Mesendoderm (in vitro differentiated cells): ENCODE results near the gene TSPEAR.
"Not testable (repeated sequence)": the region's sequence is repeated elsewhere in the genome, so short reads cannot be mapped to it uniquely, and the experiment has no call there.

Experiments
- DNase-seq: peaks from one replicate; pipeline ENCODE4 v3.0.0; 2013
- H2AK5ac ChIP-seq: 2 replicates; pipeline ENCODE4 v1.6.1; 2013; ENCODE audit warnings: low read length, inconsistent platforms
- H2BK120ac ChIP-seq: 2 replicates; pipeline ENCODE4 v1.6.1; 2013; ENCODE audit warnings: low read depth, mild to moderate bottlenecking, low read length, moderate library complexity, mixed read lengths
- H2BK15ac ChIP-seq: replicated peaks from 2 replicates; pipeline ENCODE4 v1.6.1; 2013; ENCODE audit warnings: low read depth, mild to moderate bottlenecking, moderate library complexity
- H2BK5ac ChIP-seq: 2 replicates; pipeline ENCODE4 v1.6.1; 2013; ENCODE audit warnings: low read length, inconsistent platforms
- H3K18ac ChIP-seq: 2 replicates; pipeline ENCODE4 v1.6.1; 2013; ENCODE audit warnings: mild to moderate bottlenecking, low read length, mixed read lengths
- H3K23ac ChIP-seq: one replicate; pipeline ENCODE4 v1.6.1; 2013; ENCODE audit warnings: low read length
- H3K27ac ChIP-seq: 2 replicates; pipeline ENCODE4 v1.5.1; 2013; ENCODE audit warnings: low read depth, mild to moderate bottlenecking, inconsistent platforms, low read length, moderate library complexity
- H3K27me3 ChIP-seq: 2 replicates; pipeline ENCODE4 v1.6.1; 2013; ENCODE audit warnings: low read length, control low read depth, mild to moderate bottlenecking, inconsistent platforms; ENCODE audit not compliant: insufficient read depth, poor library complexity
- H3K36me3 ChIP-seq: 2 replicates; pipeline ENCODE4 v1.6.1; 2013; ENCODE audit warnings: low read length, inconsistent platforms; ENCODE audit not compliant: control insufficient read depth, insufficient read depth
- H3K4ac ChIP-seq: one replicate; pipeline ENCODE4 v1.6.1; 2013; ENCODE audit warnings: low read depth, mild to moderate bottlenecking, low read length, moderate library complexity
- H3K4me1 ChIP-seq: 2 replicates; pipeline ENCODE4 v1.6.1; 2013; ENCODE audit warnings: low read depth, low read length, inconsistent platforms; ENCODE audit not compliant: control insufficient read depth
- H3K4me2 ChIP-seq: 2 replicates; pipeline ENCODE4 v1.6.1; 2013; ENCODE audit warnings: low read length
- H3K4me3 ChIP-seq: 2 replicates; pipeline ENCODE4 v1.5.1; 2013; ENCODE audit warnings: mild to moderate bottlenecking, low read length
- H3K56ac ChIP-seq: one replicate; pipeline ENCODE4 v1.6.1; 2013; ENCODE audit warnings: low read length
- H3K79me1 ChIP-seq: 2 replicates; pipeline ENCODE4 v1.6.1; 2013; ENCODE audit warnings: low read length, inconsistent platforms
- H3K79me2 ChIP-seq: 2 replicates; pipeline ENCODE4 v1.6.1; 2013; ENCODE audit warnings: mild to moderate bottlenecking, low read length; ENCODE audit not compliant: control insufficient read depth, insufficient read depth
- H3K9ac ChIP-seq: 2 replicates; pipeline ENCODE4 v1.6.1; 2013; ENCODE audit warnings: low read length, inconsistent platforms
- H4K5ac ChIP-seq: one replicate; pipeline ENCODE4 v1.6.1; 2013; ENCODE audit warnings: low read length
- H4K8ac ChIP-seq: one replicate; pipeline ENCODE4 v1.6.1; 2013; ENCODE audit warnings: low read depth, mild to moderate bottlenecking, control low read depth, low read length, moderate library complexity
- whole genome bisulfite sequencing: extraction: QIAGEN DNeasy Blood & Tissue Kit; methylation state at CpG from one replicate; pipeline ENCODE4 v1.1.7; 2013; ENCODE audit warnings: low lambda C conversion rate, missing lambda C conversion rate; ENCODE audit not compliant: insufficient coverage; ENCODE audit errors: extremely low coverage; 5-methylcytosine and 5-hydroxymethylcytosine counted together

Gene TSPEAR

DNA sequence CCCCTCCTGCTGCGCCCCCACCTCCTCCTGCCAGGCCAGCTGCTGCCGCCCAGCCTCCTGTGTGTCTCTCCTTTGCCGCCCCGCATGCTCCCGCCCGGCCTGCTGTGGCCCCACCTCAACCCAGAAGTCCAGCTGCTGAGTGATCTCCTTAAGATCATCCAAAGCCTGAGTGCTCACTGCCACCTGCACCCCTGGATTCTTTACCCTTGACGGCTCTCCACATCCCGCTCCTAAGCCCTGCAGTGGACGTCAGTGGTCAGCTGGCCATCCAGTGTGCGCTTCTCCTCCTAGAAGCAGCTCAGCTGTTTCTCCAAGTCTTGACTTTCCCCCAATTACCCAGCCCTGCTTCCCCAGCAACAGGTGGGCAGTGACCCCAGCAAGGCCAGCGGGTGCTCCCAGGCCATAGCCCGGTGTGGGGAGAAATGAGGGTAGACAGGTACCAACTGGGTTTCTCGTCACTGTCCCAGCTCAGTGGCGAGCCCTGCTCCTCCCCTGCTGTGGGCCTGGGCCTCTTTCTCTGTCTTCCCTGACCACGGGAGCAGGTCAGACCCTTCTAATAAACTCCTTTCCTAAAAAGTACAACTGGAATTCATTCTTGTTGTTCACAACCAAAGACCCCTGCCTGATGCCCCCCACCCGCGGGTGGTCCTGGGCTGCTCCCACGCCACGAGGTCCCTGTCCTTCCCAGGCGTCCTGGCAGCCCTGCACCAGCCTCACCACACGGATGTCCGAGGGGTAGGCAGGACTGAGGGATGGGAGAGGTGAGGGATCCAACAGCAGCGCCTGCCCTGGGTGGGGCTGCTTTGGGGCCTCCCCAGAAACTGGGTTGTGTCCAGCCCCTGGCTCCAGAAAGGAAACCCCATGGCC is 109.5 kb downstream of the TSPEAR start:
- WGBS, result no CpG with 5 or more reads among the region's 23 CpGs
- H2BK5ac ChIP-seq, result no peak overlapping the region
- H4K5ac ChIP-seq, result no peak overlapping the region
- no peak overlapping the region for H3K56ac ChIP-seq
- H2AK5ac ChIP-seq, result no peak overlapping the region
- no peak overlapping the region for H3K23ac ChIP-seq
- no peak overlapping the region for H3K4me2 ChIP-seq
- no peak overlapping the region for H3K9ac ChIP-seq
- no peak overlapping the region for H3K4me3 ChIP-seq
- H3K27me3 ChIP-seq, result no peaks in the 10 kb centered on the region
- no peak overlapping the region for H2BK120ac ChIP-seq
- no peak for DNase-seq
- no peaks in the 10 kb centered on the region for H3K4me1 ChIP-seq
- H3K36me3 ChIP-seq, result no peaks in the 10 kb centered on the region
- H3K4ac ChIP-seq, result no peak overlapping the region
- H3K79me2 ChIP-seq, result no peaks in the 10 kb centered on the region
- H4K8ac ChIP-seq, result no peak overlapping the region
- no peaks in the 10 kb centered on the region for H3K79me1 ChIP-seq
- H2BK15ac ChIP-seq, result no peak overlapping the region
- no peak overlapping the region for H3K18ac ChIP-seq
- no peak overlapping the region for H3K27ac ChIP-seq

DNA sequence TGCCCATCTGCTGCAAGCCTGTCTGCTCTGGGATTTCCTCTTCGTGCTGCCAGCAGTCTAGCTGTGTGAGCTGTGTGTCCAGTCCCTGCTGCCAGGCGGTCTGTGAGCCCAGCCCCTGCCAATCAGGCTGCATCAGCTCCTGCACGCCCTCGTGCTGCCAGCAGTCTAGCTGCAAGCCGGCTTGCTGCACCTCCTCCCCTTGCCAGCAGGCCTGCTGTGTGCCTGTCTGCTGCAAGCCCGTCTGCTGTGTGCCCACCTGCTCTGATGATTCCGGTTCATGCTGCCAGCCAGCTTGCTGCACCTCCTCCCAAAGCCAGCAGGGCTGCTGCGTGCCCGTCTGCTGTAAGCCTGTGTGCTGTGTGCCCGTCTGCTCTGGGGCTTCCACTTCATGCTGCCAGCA is 110.3 kb downstream of the TSPEAR start:
- not testable (repeated sequence) for H3K79me2 ChIP-seq, H3K79me1 ChIP-seq, H3K56ac ChIP-seq, H3K4me2 ChIP-seq, H3K36me3 ChIP-seq, H2BK15ac ChIP-seq, H4K5ac ChIP-seq, H3K9ac ChIP-seq, H3K4me1 ChIP-seq, H2AK5ac ChIP-seq, H4K8ac ChIP-seq, H3K4ac ChIP-seq, DNase-seq, H2BK5ac ChIP-seq, H3K27me3 ChIP-seq, H2BK120ac ChIP-seq, H3K27ac ChIP-seq, H3K23ac ChIP-seq, H3K18ac ChIP-seq, H3K4me3 ChIP-seq
- WGBS, result no CpG with 5 or more reads among the region's 10 CpGs

DNA sequence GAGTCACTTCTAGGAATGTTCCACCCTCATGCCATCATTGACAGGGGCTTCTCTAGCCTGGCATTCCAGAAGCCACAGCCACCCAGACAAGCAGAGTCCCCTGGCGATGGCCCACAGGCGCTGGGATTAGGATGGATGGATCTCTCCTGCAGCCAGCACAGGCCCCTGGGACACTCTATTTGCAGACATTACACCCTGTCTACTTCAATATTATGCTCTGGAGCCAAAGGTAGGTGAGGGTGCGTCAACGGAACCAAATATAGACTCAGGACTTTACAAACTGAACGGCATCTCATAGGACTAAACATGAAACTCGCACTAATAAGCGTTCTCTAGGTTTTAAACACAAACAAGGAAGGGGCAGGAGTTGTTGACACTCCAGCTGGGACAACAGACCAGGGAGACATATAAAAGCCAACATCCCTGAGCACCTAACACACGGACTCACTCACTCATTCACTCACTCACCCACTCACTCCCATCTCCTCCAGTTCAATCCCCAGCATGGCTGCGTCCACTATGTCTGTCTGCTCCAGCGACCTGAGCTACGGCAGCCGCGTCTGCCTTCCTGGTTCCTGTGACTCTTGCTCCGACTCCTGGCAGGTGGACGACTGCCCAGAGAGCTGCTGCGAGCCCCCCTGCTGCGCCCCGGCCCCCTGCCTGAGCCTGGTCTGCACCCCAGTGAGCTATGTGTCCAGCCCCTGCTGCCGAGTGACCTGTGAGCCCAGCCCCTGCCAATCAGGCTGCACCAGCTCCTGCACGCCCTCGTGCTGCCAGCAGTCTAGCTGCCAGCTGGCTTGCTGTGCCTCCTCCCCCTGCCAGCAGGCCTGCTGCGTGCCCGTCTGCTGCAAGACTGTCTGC is 111.0 kb downstream of the TSPEAR start, which contains the start of gene KRTAP10-7:
KRTAP10-7 (plus strand) TSS at position 480 of the 861 bp plus-strand sequence; CDS start at position 505, 25 bp downstream.
- not testable (repeated sequence) for DNase-seq, H3K79me1 ChIP-seq, H2BK15ac ChIP-seq, H3K4ac ChIP-seq, H3K4me3 ChIP-seq, H4K5ac ChIP-seq, H3K9ac ChIP-seq, H2BK5ac ChIP-seq, H3K4me1 ChIP-seq, H3K4me2 ChIP-seq, H4K8ac ChIP-seq, H3K27ac ChIP-seq, H2BK120ac ChIP-seq, H3K79me2 ChIP-seq, H3K23ac ChIP-seq, H3K27me3 ChIP-seq, H3K56ac ChIP-seq, H2AK5ac ChIP-seq, H3K36me3 ChIP-seq
- H3K18ac ChIP-seq, result peak within 1 kb of the TSS; percentile 31
- WGBS, result no CpG with 5 or more reads among the region's 23 CpGs

DNA sequence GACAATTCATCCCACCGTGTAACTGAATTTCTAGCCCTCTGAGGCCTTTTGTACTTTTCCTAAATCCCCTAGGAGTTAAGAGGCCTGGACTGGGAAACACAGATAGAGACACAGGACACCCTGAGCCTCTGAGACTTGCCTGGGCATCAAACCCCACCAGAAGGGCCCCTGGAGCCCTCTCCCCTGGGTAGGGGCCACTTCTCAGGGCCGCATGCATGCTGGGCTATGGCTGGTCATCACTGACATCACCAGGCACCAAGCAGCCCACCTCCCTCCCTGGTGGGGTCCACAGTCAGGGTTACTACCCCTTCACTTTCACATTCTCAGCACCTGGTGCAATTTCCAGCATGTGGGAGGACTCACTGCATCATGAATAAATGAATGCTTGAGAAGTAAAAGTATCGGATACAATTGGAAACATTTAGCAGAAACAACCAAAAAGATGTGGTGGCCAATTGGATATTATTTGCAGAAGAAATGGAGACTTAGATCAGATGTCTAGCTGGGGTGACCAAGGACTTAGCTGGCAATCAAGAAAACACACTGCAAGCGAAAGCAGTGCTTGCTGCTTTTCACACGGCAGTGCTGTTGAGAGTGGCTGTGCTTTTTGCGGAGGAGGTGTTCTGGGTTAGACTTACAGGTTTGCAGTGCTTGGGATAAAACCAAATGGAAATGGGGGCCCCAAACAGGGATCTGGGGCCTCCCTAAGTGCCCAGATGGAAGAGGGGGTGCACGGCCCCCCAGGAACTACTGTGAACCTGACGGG is 111.9 kb downstream of the TSPEAR start:
- no peak for DNase-seq
- H4K8ac ChIP-seq, result no peak overlapping the region
- H3K36me3 ChIP-seq, result no peaks in the 10 kb centered on the region
- no CpG with 5 or more reads among the region's 8 CpGs for WGBS
- H3K18ac ChIP-seq, result peak overlapping the region; percentile 31
- H2BK15ac ChIP-seq, result no peak overlapping the region
- H3K79me2 ChIP-seq, result no peaks in the 10 kb centered on the region
- H3K4me1 ChIP-seq, result no peaks in the 10 kb centered on the region
- no peak overlapping the region for H3K23ac ChIP-seq
- H3K9ac ChIP-seq, result no peak overlapping the region
- no peak overlapping the region for H2BK120ac ChIP-seq
- H2AK5ac ChIP-seq, result no peak overlapping the region
- H4K5ac ChIP-seq, result no peak overlapping the region
- no peak overlapping the region for H2BK5ac ChIP-seq
- no peak overlapping the region for H3K27ac ChIP-seq
- no peak overlapping the region for H3K4me3 ChIP-seq
- H3K27me3 ChIP-seq, result no peaks in the 10 kb centered on the region
- no peaks in the 10 kb centered on the region for H3K79me1 ChIP-seq
- H3K56ac ChIP-seq, result no peak overlapping the region
- no peak overlapping the region for H3K4me2 ChIP-seq
- no peak overlapping the region for H3K4ac ChIP-seq

DNA sequence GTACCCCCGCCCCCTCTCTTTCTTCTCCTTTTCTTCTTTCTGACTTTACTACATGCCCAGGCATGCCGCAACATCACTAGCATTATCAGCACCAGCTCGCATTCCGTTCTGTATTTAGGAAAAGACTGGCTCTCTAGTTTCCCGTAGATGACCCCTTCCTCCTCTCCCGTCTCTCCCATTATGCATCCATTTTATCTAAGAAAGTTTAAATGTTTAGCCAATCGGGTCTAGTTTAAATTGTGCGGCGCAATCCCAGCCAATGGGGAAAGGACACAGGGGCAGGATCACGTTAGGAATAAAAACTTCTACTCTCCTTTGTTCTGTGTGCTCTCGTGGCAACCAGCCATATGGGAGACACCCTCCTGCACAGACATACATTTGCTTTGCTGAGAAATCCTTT is 113.3 kb downstream of the TSPEAR start:
- Histone ChIP-seq H2BK5ac (no peak overlapping the region), H3K4ac (no peak overlapping the region), H3K27ac (no peak overlapping the region), H4K5ac (no peak overlapping the region), H3K56ac (no peak overlapping the region), H3K79me2 (no peaks in the 10 kb centered on the region), H3K23ac (no peak overlapping the region), H4K8ac (no peak overlapping the region), H3K4me1 (peaks cover 4% of the 10 kb centered on the region), H3K79me1 (no peaks in the 10 kb centered on the region), H3K18ac (peak overlapping the region; percentile 29), H2AK5ac (no peak overlapping the region), H2BK15ac (no peak overlapping the region), H3K4me3 (no peak overlapping the region), H3K27me3 (no peaks in the 10 kb centered on the region), H2BK120ac (no peak overlapping the region), H3K9ac (no peak overlapping the region), H3K4me2 (no peak overlapping the region), H3K36me3 (no peaks in the 10 kb centered on the region)
- DNase-seq, result peak; percentile 30
- WGBS, result no CpG with 5 or more reads among the region's 11 CpGs
